Islet of Langerhans (tissue), 1 donor: ENCODE data around the gene ZNF880.
"Not testable (repeated sequence)": the region's sequence is repeated elsewhere in the genome, so short reads cannot be mapped to it uniquely, and the experiment has no call there.

Experiments used
- FAIRE-seq: peaks from one replicate; lab custom pipeline; 2011; peaks lifted over from hg19 to GRCh38; lab: Jason Lieb, UNC

Gene ZNF880

DNA sequence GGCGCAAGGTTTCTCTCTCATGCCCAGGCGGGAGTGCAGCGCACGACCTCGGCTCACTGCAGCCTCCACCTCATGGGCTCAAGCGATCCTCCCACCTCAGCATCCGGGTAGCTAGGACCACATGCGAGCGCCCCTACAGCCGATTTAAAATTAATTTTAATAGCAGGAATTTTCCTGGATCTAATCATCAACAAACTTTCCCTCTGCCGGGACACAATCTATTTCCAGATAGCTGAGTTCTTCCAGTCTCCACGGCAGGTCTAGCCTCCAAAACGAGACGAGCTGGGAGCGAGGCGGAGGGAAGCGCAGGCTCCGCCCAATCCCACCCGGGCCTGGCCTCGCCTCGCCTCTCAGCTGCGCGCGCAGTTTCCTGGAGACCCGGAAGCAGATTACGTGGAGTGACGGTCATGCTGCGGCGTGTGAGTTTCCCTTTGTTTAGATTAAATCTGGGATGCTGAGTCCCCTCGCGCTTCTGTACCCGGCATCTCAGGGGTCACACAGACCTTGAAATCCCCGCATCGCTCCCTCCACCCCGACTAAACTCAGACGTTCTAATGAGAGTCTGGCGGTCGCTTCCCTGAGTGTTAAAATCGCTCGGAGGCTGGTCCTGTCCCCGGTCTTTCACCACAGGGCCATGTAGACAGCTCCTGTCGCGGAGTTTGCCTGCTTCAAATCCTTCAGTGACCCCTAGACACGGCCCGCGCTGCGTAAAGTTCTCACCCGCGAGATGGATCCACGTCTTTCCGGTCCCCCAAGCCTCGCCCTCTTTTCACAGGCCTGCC, at the start of gene ZNF880:
Gene ZNF880 (plus strand): TSS at position 365 of the 782 bp plus-strand sequence. CDS start 43 bp downstream, at position 408.
- FAIRE-seq, result no peak

DNA sequence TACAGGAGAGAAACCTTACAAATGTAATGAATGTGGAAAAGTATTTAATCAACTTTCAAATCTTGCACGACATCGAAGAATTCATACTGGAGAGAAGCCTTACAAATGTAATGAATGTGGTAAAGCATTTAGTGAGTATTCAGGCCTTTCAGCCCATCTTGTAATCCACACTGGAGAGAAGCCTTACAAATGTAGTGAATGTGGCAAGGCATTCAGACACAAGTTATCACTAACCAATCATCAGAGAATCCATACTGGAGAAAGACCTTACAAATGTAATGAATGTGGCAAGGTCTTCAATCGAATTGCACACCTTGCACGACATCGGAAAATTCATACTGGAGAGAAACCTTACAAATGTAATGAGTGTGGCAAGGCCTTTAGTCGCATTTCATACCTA, 47.3 kb upstream of the ZNF880 start:
- FAIRE-seq, result no peak

DNA sequence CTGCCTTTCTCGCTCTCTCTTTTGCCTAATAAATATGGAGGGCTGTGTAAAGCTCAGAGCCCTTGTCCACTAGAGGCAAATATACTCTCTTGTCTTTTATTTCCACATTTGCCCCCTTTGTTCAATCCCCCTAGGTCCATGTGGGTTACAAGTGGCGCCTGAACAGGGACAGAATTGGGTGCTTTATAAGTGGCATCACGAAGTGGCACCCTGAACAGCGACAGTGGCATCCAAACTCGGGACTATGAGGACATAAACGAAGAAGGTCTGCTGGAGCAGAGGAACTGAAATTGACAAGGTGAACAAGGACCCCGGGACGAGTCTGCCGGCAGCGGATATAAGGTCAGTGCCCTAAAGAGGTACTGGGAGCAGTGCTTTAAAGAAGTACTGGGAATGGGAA, 38.0 kb upstream of the ZNF880 start:
- no peak for FAIRE-seq

DNA sequence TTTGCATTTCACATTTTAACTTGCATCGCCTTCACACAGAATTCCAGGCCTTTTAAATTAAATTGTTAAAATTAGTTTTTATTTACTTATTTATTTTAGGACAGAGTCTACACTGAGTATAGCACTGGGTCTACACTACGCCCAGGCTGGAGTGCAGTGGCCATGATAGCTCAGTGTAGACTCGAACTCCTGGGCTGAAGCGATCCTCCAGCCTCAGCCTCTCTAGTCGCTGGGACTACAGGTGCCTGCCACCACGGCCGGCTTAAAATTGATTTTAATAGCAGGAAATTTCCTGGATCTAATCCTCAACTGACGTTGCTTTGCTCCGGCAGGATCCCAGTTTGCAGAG, 34.0 kb upstream of the ZNF880 start:
- FAIRE-seq, result no peak

DNA sequence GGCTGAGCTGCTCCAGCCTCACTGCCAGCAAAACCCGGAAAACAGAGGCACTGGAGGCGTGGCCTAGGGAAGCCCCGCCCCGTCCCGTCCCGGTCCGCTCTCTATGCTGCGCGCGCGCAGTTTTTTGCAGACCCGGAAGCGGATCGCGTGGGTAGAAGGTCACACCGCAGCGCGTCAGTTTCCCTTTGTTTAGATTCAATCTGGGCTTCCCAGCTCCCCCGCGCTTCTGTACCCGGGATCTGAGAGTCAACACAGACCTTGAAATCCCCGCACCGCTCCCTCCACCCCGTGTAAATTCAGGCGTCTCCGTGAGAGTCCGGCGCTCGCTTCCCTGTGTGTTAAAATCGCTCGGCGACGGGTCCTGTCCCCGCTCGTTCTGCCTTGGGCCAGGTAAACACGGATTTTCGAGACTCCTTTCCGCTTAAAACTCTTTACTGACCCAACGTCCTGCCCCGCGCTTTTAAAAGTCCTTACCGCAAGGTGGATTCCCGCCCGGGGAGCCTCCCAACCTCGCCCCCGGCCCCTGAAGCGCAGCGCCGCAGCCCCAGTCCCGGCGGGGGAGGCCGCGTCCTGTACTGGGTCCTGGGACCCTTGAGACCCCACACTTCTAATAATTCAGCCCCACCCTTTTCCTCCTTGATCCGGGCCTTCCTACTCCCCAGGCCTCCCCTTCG, 33.5 kb upstream of the ZNF880 start, which contains the start of gene ZNF610:
Gene ZNF610 (plus strand): TSS at position 127 of the 674 bp plus-strand sequence. CDS start 12,930 bp downstream, outside the sequence.
- no peak for FAIRE-seq

DNA sequence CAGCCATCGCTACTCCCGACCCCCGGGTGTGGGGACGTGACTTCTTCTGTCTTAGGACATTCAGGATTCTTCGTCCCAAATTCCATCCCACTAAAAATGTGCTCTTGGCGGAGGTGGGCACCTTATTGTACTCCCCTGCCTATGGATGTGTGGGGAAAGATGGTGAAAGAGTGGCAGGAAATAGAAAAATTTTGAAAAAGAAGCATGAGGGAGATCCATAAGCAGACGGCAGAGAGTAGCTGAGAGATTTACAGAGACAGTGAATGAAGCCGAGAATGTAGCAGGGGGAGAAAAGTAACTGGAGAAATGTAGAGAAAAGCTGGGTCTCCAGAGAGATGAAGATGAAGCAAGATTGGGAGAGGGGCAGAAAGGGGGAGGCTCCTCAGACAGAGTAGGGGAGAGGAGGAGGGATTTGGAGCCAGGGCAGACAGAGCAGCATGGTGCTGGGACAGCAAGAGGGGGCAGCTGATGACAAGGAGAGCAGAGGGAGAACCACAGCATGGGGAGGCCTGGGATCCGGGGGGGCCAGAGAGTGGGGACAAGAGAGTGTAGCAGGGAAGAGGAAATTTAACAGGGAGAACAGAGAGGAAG, 32.8 kb upstream of the ZNF880 start:
- FAIRE-seq, result no peak

DNA sequence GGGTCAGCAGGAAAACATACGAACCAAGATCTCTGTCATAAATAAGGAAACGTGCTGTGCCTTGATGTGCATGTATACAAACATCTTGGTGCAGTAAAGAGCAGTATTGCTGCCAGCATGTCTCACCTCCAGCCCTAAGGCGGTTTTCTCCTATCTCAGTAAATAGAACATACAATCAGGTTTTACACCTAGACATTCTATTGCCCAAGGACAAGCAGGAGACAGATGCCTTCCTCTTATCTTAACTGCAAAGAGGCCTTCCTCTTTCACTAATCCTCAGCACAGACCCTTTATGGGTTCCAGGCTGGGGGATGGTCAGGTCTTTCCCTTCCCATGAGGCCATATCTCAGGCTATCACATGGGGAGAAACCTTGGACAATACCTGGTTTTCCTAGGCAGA, 30.7 kb upstream of the ZNF880 start:
- FAIRE-seq, result not testable (repeated sequence)

DNA sequence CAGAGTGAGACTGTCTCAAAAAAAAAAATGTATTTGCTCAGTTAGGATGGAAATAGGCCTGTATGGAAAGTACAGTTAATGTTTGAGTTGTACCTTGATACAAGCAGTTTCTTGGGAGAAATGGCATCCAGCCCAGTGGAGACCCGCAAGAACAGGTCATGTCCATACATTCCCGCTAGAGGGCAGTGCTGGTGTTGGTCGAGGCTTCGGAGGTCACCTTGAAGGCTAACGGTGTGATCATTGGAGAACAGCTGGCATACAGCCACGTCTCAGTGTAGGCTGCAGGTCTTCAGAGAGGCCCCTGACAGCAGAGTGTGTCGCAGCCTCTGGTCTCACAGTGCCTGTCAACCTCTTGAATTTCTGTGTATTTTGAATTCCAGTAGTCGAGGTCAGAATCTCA, 26.2 kb upstream of the ZNF880 start:
- no peak for FAIRE-seq

DNA sequence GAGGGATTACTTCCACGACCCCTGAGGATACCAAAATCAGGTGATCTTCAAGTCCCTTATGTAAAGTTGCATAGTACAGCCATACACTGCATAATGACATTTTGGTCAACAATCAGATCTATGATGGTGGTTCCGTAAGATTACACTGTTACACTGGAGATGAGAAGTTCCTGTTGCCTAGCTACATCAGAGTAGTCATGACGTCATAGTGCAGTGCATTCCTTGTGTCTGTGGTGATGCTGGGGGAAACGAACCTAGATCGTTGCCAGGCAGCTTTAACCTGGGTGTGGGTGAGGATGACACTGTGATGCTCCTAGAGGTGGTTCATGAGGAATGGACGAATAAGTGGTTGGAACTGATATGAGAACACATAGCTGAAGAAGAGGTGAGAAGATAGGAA, 24.6 kb upstream of the ZNF880 start:
- FAIRE-seq, result no peak

DNA sequence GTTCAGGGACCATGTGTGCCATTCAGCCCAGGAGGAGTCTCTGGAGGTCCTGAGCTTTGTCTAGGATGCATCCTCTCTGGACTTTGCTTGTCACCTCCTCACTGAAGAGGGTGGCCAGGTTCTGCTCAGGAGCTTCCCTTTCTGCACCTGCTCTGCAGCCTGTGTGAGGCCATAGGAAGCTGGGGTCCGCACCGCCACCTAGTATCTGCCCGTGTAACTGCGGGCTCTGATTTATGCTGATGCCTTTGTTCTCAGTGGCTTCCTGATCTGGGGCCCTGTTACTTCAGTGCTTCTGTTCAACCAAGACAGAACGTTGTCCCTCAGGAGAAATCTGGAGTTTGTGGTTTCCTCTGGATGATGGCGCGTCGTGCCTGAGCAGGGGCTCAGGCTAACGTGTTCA, 18.2 kb upstream of the ZNF880 start:
- FAIRE-seq, result no peak

DNA sequence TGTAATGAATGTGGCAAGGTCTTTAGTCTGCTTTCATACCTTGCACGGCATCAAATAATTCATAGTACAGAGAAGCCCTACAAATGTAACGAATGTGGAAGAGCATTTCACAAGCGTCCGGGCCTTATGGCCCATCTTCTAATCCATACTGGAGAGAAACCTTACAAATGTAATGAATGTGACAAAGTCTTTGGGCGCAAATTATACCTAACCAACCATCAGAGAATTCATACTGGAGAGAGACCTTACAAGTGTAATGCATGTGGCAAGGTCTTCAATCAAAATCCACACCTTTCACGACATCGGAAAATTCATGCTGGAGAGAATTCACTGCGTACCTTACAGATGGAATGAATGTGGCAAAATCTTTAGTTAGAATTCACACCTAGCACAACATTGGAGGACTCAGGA, 3.3 kb upstream of the ZNF880 start:
- no peak for FAIRE-seq

DNA sequence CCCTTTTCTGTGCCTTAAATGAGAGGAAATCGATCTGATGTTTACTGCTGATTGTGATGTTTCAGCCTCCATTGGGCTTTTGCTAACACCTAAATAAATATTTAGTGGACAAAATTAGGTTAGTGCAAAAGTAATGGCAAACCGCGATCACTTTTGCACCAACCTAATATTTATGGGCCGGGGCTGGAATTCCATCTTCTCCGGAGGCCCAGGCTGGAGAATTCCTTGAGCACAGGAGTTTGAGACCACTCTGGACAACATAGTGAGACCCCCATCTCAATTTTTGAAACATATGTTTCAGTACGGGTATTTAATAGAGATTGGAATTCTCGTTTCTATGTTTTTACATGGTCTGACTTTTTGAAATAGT, 603 bp downstream of the ZNF880 start:
- FAIRE-seq, result no peak

DNA sequence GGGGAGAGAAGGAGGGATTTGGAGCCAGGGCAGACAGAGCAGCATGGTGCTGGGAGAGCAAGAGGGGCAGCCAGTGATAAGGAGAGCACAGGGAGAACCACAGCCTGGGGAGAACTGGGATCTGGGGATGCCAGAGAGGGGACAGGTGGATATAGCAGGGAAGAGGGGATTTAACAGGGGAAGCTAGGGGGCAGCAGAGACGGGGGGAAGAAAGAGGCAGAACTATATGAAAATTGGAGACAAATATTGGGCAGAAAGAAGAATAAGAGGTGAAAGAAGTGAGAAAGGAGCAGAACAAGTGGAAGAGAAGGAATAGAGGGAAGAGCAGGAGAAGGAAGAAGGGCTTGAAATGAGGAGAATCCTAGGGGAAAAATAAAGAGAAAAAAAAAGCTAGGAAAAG, 21.4 kb downstream of the ZNF880 start:
- no peak for FAIRE-seq

DNA sequence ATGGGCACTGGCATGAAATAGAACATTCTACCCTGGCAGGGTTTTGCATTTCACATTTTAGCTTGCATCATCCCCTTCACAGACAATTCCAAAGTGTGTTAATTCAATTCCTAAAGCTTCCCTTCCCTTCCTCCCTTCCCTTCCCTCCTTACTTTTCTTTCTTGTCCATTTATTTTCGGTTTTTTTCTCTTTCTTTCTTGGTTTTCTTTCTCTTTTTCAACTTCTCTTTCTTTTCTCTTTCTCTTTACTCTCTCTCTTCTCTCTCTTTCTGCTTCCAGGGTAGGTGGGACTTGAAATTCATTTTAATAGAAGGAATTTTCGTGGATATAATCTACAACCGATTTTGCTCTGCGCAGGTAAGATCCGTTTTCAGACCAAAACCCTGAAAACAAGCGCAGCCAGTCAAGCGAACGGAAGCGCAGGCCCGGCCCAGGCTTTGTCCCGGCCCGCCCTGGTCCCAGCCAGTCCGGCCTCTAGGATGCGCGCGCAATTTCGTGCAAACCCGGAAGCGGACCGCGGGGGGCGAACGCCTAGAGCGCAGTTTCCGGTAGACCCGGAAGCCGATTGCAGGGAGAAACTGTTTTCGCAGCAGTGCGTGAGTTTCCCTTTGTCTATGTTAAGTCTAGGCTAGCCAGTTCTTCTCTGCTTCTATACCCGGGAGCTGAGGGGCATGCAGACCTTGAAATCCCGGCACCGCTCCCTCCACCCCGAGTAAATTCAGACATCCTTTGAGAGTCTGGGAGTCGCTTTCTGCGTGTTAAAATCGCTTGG, 27.8 kb downstream of the ZNF880 start, which contains the start of gene ZNF528:
Gene ZNF528 (plus strand): TSS at position 540 of the 771 bp plus-strand sequence. CDS start 4,165 bp downstream, outside the sequence.
- FAIRE-seq, result no peak

DNA sequence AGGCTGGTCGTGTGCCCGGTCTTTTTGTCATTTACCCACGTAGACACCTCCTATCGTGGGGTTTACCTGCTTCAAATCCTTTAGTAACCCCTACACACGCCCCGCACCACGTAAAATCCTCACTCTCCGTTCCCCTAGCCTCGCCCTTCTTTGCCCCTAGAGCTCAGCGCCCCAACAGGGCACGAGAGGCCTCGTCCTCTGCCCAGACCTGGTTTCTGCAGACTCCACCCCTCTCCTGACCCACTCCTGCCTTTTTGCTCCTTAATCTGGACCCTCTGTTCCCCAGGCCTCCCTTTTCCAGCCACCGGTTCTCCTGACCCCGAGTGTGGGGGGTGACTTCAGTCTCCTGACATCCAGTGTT, 28.3 kb downstream of the ZNF880 start:
- FAIRE-seq, result no peak

DNA sequence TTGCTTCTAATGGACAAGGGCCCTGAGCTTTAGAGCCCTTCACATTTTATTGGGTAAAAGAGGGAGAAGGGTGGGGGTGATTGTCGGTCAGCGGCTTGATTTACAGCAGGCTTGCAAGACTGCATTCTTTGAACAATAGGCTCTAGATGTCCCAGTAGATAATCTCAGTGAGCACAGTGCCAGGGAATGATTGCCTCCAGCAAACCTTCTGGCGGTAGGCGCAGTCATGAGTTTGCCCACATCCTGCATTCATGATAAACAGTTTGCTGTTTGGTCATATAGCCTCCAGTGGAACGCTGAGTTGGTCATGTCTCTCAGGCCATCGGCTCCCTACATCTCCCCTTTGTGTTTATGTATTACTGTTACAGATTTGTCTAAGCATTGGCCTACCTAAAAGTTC, 40.6 kb downstream of the ZNF880 start:
- FAIRE-seq, result no peak

DNA sequence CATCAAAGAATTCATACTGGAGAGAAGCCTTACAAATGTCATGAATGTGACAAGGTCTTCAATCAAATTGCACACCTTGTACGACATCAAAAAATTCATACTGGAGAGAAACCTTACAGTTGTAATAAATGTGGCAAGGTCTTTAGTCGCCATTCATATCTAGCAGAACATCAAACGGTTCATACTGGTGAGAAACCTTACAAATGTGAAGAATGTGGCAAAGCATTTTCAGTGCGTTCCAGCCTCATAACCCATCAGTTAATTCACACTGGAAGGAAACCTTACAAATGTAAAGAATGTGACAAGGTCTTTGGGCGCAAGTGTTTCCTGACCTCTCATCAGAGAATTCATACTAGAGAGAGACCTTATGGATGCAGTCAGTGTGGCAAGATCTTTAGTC, 46.0 kb downstream of the ZNF880 start:
- no peak for FAIRE-seq

DNA sequence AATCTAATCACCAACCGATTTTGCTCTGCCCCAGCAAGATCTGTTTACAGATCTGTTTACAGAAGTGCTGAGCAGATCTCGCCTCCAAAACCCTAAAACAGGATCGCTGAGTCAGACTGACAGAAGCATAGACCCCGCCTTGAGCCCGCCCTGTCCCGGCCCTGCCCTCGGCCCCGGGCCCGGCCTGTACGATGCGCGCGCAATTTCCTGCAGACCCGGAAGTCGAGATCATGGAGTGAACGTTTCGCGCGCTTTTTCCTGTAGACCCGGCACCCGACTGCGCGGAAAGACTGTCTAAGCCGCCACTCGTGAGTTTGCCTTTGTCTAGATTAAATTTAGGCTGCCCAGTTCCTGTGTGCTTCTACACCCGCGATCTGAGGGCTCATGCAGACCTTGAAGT, 59.2 kb downstream of the ZNF880 start, which contains the start of gene ZNF534:
Gene ZNF534 (plus strand): TSS at position 212 of the 400 bp plus-strand sequence. CDS start 2,327 bp downstream, outside the sequence.
- no peak for FAIRE-seq
